ENCODE results near the gene FHOD3.

The FHOD3 gene

GRCh38 chr18:36496022-36496421 lies 198.5 kb downstream of the FHOD3 start:
- Mint-ChIP-seq H3K27me3 (peaks cover 2% of the 10 kb centered on the region), H3K4me3 (no peak overlapping the region), H3K36me3 (ENCODE audit: low read depth) (no peaks in the 10 kb centered on the region), H3K9me3 (no peaks in the 10 kb centered on the region), H3K4me1 (ENCODE audit: low read depth) (peaks cover 3% of the 10 kb centered on the region), H3K27ac (no peak overlapping the region)
- DNase-seq, result no peak

- H3K9me3 Mint-ChIP-seq, result no peaks in the 10 kb centered on the region
- peaks cover 3% of the 10 kb centered on the region for H3K4me1 Mint-ChIP-seq (ENCODE audit: low read depth)
- no peaks in the 10 kb centered on the region for H3K36me3 Mint-ChIP-seq (ENCODE audit: low read depth)
- DNase-seq, result no peak
- no peak overlapping the region for H3K4me3 Mint-ChIP-seq
- no peak overlapping the region for H3K27ac Mint-ChIP-seq
- peaks cover 2% of the 10 kb centered on the region for H3K27me3 Mint-ChIP-seq
Observed at GRCh38 chr18:36499938-36500337, 202.4 kb downstream of the FHOD3 start.

- Mint-ChIP-seq H3K4me3 (no peak overlapping the region), H3K27ac (no peak overlapping the region), H3K27me3 (peaks cover 3% of the 10 kb centered on the region), H3K4me1 (ENCODE audit: low read depth) (peaks cover under 1% of the 10 kb centered on the region), H3K9me3 (no peaks in the 10 kb centered on the region), H3K36me3 (ENCODE audit: low read depth) (no peaks in the 10 kb centered on the region)
- no peak for DNase-seq
Observed at GRCh38 chr18:36501100-36501499, 203.6 kb downstream of the FHOD3 start.

GRCh38 chr18:36503477-36503876 lies 206.0 kb downstream of the FHOD3 start:
- H3K27ac Mint-ChIP-seq, result no peak overlapping the region
- no peaks in the 10 kb centered on the region for H3K36me3 Mint-ChIP-seq (ENCODE audit: low read depth)
- DNase-seq, result no peak
- H3K4me3 Mint-ChIP-seq, result no peak overlapping the region
- H3K27me3 Mint-ChIP-seq, result peaks cover 3% of the 10 kb centered on the region
- no peaks in the 10 kb centered on the region for H3K4me1 Mint-ChIP-seq (ENCODE audit: low read depth)
- no peaks in the 10 kb centered on the region for H3K9me3 Mint-ChIP-seq

GRCh38 chr18:36504928-36505327 lies 207.4 kb downstream of the FHOD3 start:
- Mint-ChIP-seq H3K27ac (no peak overlapping the region), H3K27me3 (peaks cover 3% of the 10 kb centered on the region), H3K9me3 (no peaks in the 10 kb centered on the region), H3K4me1 (ENCODE audit: low read depth) (no peaks in the 10 kb centered on the region), H3K4me3 (no peak overlapping the region), H3K36me3 (ENCODE audit: low read depth) (no peaks in the 10 kb centered on the region)
- no peak for DNase-seq

- H3K27ac Mint-ChIP-seq, result no peak overlapping the region
- no peak for DNase-seq
- no peaks in the 10 kb centered on the region for H3K4me1 Mint-ChIP-seq (ENCODE audit: low read depth)
- H3K27me3 Mint-ChIP-seq, result peaks cover 3% of the 10 kb centered on the region
- no peak overlapping the region for H3K4me3 Mint-ChIP-seq
- no peaks in the 10 kb centered on the region for H3K36me3 Mint-ChIP-seq (ENCODE audit: low read depth)
- no peaks in the 10 kb centered on the region for H3K9me3 Mint-ChIP-seq
Observed at GRCh38 chr18:36505665-36506064, 208.2 kb downstream of the FHOD3 start.

GRCh38 chr18:36509646-36510197 lies 212.2 kb downstream of the FHOD3 start:
- Mint-ChIP-seq H3K4me1 (ENCODE audit: low read depth) (no peaks in the 10 kb centered on the region), H3K27me3 (peaks cover 3% of the 10 kb centered on the region), H3K9me3 (no peaks in the 10 kb centered on the region), H3K27ac (no peak overlapping the region), H3K4me3 (no peak overlapping the region), H3K36me3 (ENCODE audit: low read depth) (no peaks in the 10 kb centered on the region)
- no peak for DNase-seq

- H3K36me3 Mint-ChIP-seq (ENCODE audit: low read depth), result no peaks in the 10 kb centered on the region
- no peak for DNase-seq
- H3K4me1 Mint-ChIP-seq (ENCODE audit: low read depth), result no peaks in the 10 kb centered on the region
- H3K27me3 Mint-ChIP-seq, result peaks cover 3% of the 10 kb centered on the region
- H3K27ac Mint-ChIP-seq, result no peak overlapping the region
- no peak overlapping the region for H3K4me3 Mint-ChIP-seq
- H3K9me3 Mint-ChIP-seq, result no peaks in the 10 kb centered on the region
Observed at GRCh38 chr18:36511791-36512352, 214.4 kb downstream of the FHOD3 start.

GRCh38 chr18:36513556-36513955 lies 216.0 kb downstream of the FHOD3 start:
- no peak for DNase-seq
- Mint-ChIP-seq H3K36me3 (ENCODE audit: low read depth) (no peaks in the 10 kb centered on the region), H3K4me3 (no peak overlapping the region), H3K9me3 (no peaks in the 10 kb centered on the region), H3K27ac (no peak overlapping the region), H3K4me1 (ENCODE audit: low read depth) (no peaks in the 10 kb centered on the region), H3K27me3 (peaks cover 5% of the 10 kb centered on the region)

GRCh38 chr18:36514778-36515177 lies 217.3 kb downstream of the FHOD3 start:
- Mint-ChIP-seq H3K27me3 (peaks cover 10% of the 10 kb centered on the region), H3K27ac (no peak overlapping the region), H3K36me3 (ENCODE audit: low read depth) (no peaks in the 10 kb centered on the region), H3K4me3 (no peak overlapping the region), H3K9me3 (no peaks in the 10 kb centered on the region), H3K4me1 (ENCODE audit: low read depth) (no peaks in the 10 kb centered on the region)
- no peak for DNase-seq

GRCh38 chr18:36516258-36516657 lies 218.7 kb downstream of the FHOD3 start:
- peaks cover 10% of the 10 kb centered on the region for H3K27me3 Mint-ChIP-seq
- no peak overlapping the region for H3K27ac Mint-ChIP-seq

GRCh38 chr18:36516726-36517125 lies 219.2 kb downstream of the FHOD3 start:
- DNase-seq, result no peak
- H3K4me1 Mint-ChIP-seq (ENCODE audit: low read depth), result no peaks in the 10 kb centered on the region
- H3K27ac Mint-ChIP-seq, result no peak overlapping the region
- no peak overlapping the region for H3K4me3 Mint-ChIP-seq
- no peaks in the 10 kb centered on the region for H3K36me3 Mint-ChIP-seq (ENCODE audit: low read depth)
- no peaks in the 10 kb centered on the region for H3K9me3 Mint-ChIP-seq
- peaks cover 11% of the 10 kb centered on the region for H3K27me3 Mint-ChIP-seq

More at GRCh38 chr18:36516258-36516657, 218.7 kb downstream of the FHOD3 start:
- no peaks in the 10 kb centered on the region for H3K4me1 Mint-ChIP-seq (ENCODE audit: low read depth)
- no peaks in the 10 kb centered on the region for H3K9me3 Mint-ChIP-seq
- H3K4me3 Mint-ChIP-seq, result no peak overlapping the region
- no peak for DNase-seq
- H3K36me3 Mint-ChIP-seq (ENCODE audit: low read depth), result no peaks in the 10 kb centered on the region

- Mint-ChIP-seq H3K4me3 (no peak overlapping the region), H3K4me1 (ENCODE audit: low read depth) (no peaks in the 10 kb centered on the region), H3K27ac (no peak overlapping the region), H3K27me3 (peaks cover 13% of the 10 kb centered on the region), H3K36me3 (ENCODE audit: low read depth) (no peaks in the 10 kb centered on the region), H3K9me3 (no peaks in the 10 kb centered on the region)
- no peak for DNase-seq
Observed at GRCh38 chr18:36518839-36519238, 221.3 kb downstream of the FHOD3 start.

GRCh38 chr18:36519358-36519757 lies 221.8 kb downstream of the FHOD3 start:
- DNase-seq, result no peak
- Mint-ChIP-seq H3K27ac (no peak overlapping the region), H3K4me1 (ENCODE audit: low read depth) (no peaks in the 10 kb centered on the region), H3K36me3 (ENCODE audit: low read depth) (no peaks in the 10 kb centered on the region), H3K9me3 (no peaks in the 10 kb centered on the region), H3K4me3 (no peak overlapping the region), H3K27me3 (peaks cover 13% of the 10 kb centered on the region)

- Mint-ChIP-seq H3K27me3 (peaks cover 8% of the 10 kb centered on the region), H3K9me3 (no peaks in the 10 kb centered on the region), H3K4me1 (ENCODE audit: low read depth) (no peaks in the 10 kb centered on the region), H3K36me3 (ENCODE audit: low read depth) (no peaks in the 10 kb centered on the region), H3K27ac (no peak overlapping the region), H3K4me3 (no peak overlapping the region)
- no peak for DNase-seq
Observed at GRCh38 chr18:36522509-36522908, 225.0 kb downstream of the FHOD3 start.

GRCh38 chr18:36525913-36526312 lies 228.4 kb downstream of the FHOD3 start:
- H3K4me1 Mint-ChIP-seq (ENCODE audit: low read depth), result no peaks in the 10 kb centered on the region
- peaks cover 7% of the 10 kb centered on the region for H3K27me3 Mint-ChIP-seq
- no peaks in the 10 kb centered on the region for H3K9me3 Mint-ChIP-seq
- H3K27ac Mint-ChIP-seq, result no peak overlapping the region
- no peaks in the 10 kb centered on the region for H3K36me3 Mint-ChIP-seq (ENCODE audit: low read depth)
- no peak overlapping the region for H3K4me3 Mint-ChIP-seq
- no peak for DNase-seq

All from activated T-cell treated with anti-CD3 and anti-CD28 coated beads, Interleukin-2, amount 50 U/mL, for 24 hours (primary cell).